ENCODE results near the gene CEP120.
"Not testable (repeated sequence)": the region's sequence is repeated elsewhere in the genome, so short reads cannot be mapped to it uniquely, and the experiment has no call there.

CEP120 gene

GRCh38 chr5:123423278-123424149 is at the start of gene CEP120:
Gene CEP120 (minus strand): TSS chr5:123423403. CDS start chr5:123422998, 405 bp downstream.
- peak; percentile 88 for DNase-seq

- no peak for DNase-seq
These were observed 49.1 kb upstream of the CEP120 start for GRCh38 chr5:123472150-123472924.

GRCh38 chr5:123471385-123471784 is 48.2 kb upstream of the CEP120 start:
- no peak for DNase-seq

GRCh38 chr5:123466839-123467238 is 43.6 kb upstream of the CEP120 start:
- DNase-seq = not testable (repeated sequence)

GRCh38 chr5:123460296-123460729 is 37.1 kb upstream of the CEP120 start:
- DNase-seq = no peak

- DNase-seq = not testable (repeated sequence)
These were observed 35.8 kb upstream of the CEP120 start for GRCh38 chr5:123458994-123459393.

- DNase-seq = no peak
These were observed 33.0 kb upstream of the CEP120 start for GRCh38 chr5:123456242-123456641.

GRCh38 chr5:123455640-123456039 is 32.4 kb upstream of the CEP120 start:
- DNase-seq = no peak

- DNase-seq = no peak
These were observed 31.9 kb upstream of the CEP120 start for GRCh38 chr5:123455095-123455494.

- DNase-seq = no peak
These were observed 31.2 kb upstream of the CEP120 start for GRCh38 chr5:123454259-123454911.

GRCh38 chr5:123452401-123452800 is 29.2 kb upstream of the CEP120 start:
- DNase-seq = no peak

GRCh38 chr5:123451047-123451446 is 27.8 kb upstream of the CEP120 start:
- no peak for DNase-seq

GRCh38 chr5:123450640-123451039 is 27.4 kb upstream of the CEP120 start:
- DNase-seq = peak; percentile 51

GRCh38 chr5:123450114-123450513 is 26.9 kb upstream of the CEP120 start:
- no peak for DNase-seq

- no peak for DNase-seq
These were observed 26.3 kb upstream of the CEP120 start for GRCh38 chr5:123449424-123449974.

- DNase-seq = no peak
These were observed 25.5 kb upstream of the CEP120 start for GRCh38 chr5:123448743-123449142.

- no peak for DNase-seq
These were observed 24.9 kb upstream of the CEP120 start for GRCh38 chr5:123448017-123448617.

GRCh38 chr5:123444016-123444415 is 20.8 kb upstream of the CEP120 start:
- no peak for DNase-seq

GRCh38 chr5:123441408-123441807 is 18.2 kb upstream of the CEP120 start:
- DNase-seq = no peak

GRCh38 chr5:123440456-123441181 is 17.4 kb upstream of the CEP120 start:
- DNase-seq = no peak

- DNase-seq = no peak
These were observed 16.5 kb upstream of the CEP120 start for GRCh38 chr5:123439709-123440108.

- DNase-seq = no peak
These were observed 15.7 kb upstream of the CEP120 start for GRCh38 chr5:123438902-123439301.

All from DMS79 (cell line).